Natural killer cell (primary cell): ENCODE results near the gene UBASH3B. TPM values are rescaled to one million over a fixed set of nuclear protein-coding genes. Genes with fewer than 3 reads are reported as not detected.

Experiments used
- ATAC-seq, 3 donors: fragments of 150-1000 bp in 2 of 3; fragments of 200-7000 bp in 1 of 3; cut with Tn5 transposase; 1 replicate in 1 of 3; 2 replicates in 2 of 3; pipeline ENCODE4 v1.10.0; 2021; ENCODE audit warnings: mild to moderate bottlenecking in 2 of 3, moderate library complexity in 2 of 3
- DNase-seq, 2 donors: peaks; one replicate each; pipeline versions ENCODE4 v3.0.0 to v3.0.0-alpha.2; 2013 to 2021; ENCODE audit warnings: mixed read lengths in 1 of 2
- H3K27ac ChIP-seq: one replicate; pipeline ENCODE4 v1.5.1; 2013; ENCODE audit warnings: mild to moderate bottlenecking, low read length
- H3K27me3 ChIP-seq: one replicate; pipeline ENCODE4 v1.6.1; 2013; ENCODE audit warnings: low read length; ENCODE audit not compliant: control insufficient read depth, insufficient read depth
- H3K36me3 ChIP-seq: one replicate; pipeline ENCODE4 v1.6.1; 2013; ENCODE audit warnings: low read length; ENCODE audit not compliant: control insufficient read depth, insufficient read depth
- H3K4me1 ChIP-seq: one replicate; pipeline ENCODE4 v1.6.1; 2013; ENCODE audit warnings: low read length; ENCODE audit not compliant: control insufficient read depth, insufficient read depth
- H3K4me3 ChIP-seq: one replicate; pipeline ENCODE4 v1.5.1; 2013; ENCODE audit warnings: low read length
- H3K9me3 ChIP-seq: one replicate; pipeline ENCODE4 v1.6.1; 2013; ENCODE audit warnings: low read length; ENCODE audit not compliant: control insufficient read depth, insufficient read depth
- H3K27ac Mint-ChIP-seq, 2 donors: one replicate each; pipeline ENCODE4 v1.8.0; 2022; ENCODE audit warnings: mild to moderate bottlenecking in 2 of 2, mixed read lengths in 2 of 2, moderate library complexity in 1 of 2
- H3K27me3 Mint-ChIP-seq, 2 donors: one replicate each; pipeline ENCODE4 v1.8.0; 2022; ENCODE audit warnings: low read depth in 2 of 2, mixed read lengths in 2 of 2
- H3K36me3 Mint-ChIP-seq: one replicate; pipeline ENCODE4 v1.8.0; 2022; ENCODE audit warnings: mixed read lengths
- H3K4me1 Mint-ChIP-seq, 2 donors: one replicate each; pipeline ENCODE4 v1.8.0; 2022; ENCODE audit warnings: mixed read lengths in 2 of 2
- H3K4me3 Mint-ChIP-seq: one replicate; pipeline ENCODE4 v1.8.0; 2022; ENCODE audit warnings: mild to moderate bottlenecking, moderate library complexity, mixed read lengths
- H3K9me3 Mint-ChIP-seq, 2 donors: one replicate each; pipeline ENCODE4 v1.8.0; 2022; ENCODE audit warnings: mixed read lengths in 2 of 2
- CTCF ChIP-seq: fragments of 200-600 bp; IDR thresholded peaks from one replicate; pipeline ENCODE4 v1.8.0; 2022; ENCODE audit warnings: antibody characterized with exemption
- WGBS: methylation state at CpG from one replicate; pipeline ENCODE4 v1.1.7; 2013; ENCODE audit warnings: missing lambda C conversion rate; ENCODE audit not compliant: insufficient coverage; 5-methylcytosine and 5-hydroxymethylcytosine counted together
- intact Hi-C: fragments of 100-400 bp; cut with micrococcal nuclease; formaldehyde crosslinking; loops from one replicate; pipeline ENCODE4 v1.14.2; 2022
- total RNA-seq, 4 donors: library from RNA; stranded (reverse); fragments of 120-200 nt in 1 of 4; gene quantifications; one replicate each; pipeline versions ENCODE4 v1.2.3 to v1.2.4, GENCODE V29; 2013 to 2022

The UBASH3B gene
- total RNA-seq, 3 donors from 2014 or later (not counting 1 experiment from before 2014, with no cell fraction given) = 28.7 to 33.9 (median 33.5) TPM

GRCh38 chr11:122813894-122814270 lies 158.4 kb downstream of the UBASH3B start:
- Histone ChIP-seq H3K9me3 (no peaks in the 10 kb centered on the region), H3K27me3 (no peaks in the 10 kb centered on the region), H3K36me3 (peaks cover 9% of the 10 kb centered on the region), H3K4me1 (peaks cover 3% of the 10 kb centered on the region), H3K27ac (no peak overlapping the region), H3K4me3 (no peak overlapping the region)
- no peak for DNase-seq
- peaks cover 20 to 30% of the 10 kb centered on the region in 2 donors for H3K4me1 Mint-ChIP-seq
- no CpG with 5 or more reads among the region's 1 CpG for WGBS
- no peak for TF ChIP-seq CTCF
- no peaks in the 10 kb centered on the region for H3K9me3 Mint-ChIP-seq
- no peaks in the 10 kb centered on the region for H3K27me3 Mint-ChIP-seq
- no peak overlapping the region for H3K27ac Mint-ChIP-seq
- intact Hi-C loops = loop anchor here (5.0 kb wide), 1 partner anchor 38 kb away; no protein-coding TSS in a partner anchor
- no peaks in the 10 kb centered on the region for H3K36me3 Mint-ChIP-seq
- H3K4me3 Mint-ChIP-seq = no peak overlapping the region
- no peak for ATAC-seq

- H3K4me1 Mint-ChIP-seq = peaks cover 19 to 30% of the 10 kb centered on the region in 2 donors
- H3K4me3 ChIP-seq = no peak overlapping the region
- H3K27me3 Mint-ChIP-seq = no peaks in the 10 kb centered on the region
- no peak overlapping the region for H3K27ac Mint-ChIP-seq
- intact Hi-C loops = loop anchor here (5.0 kb wide), 1 partner anchor 38 kb away; no protein-coding TSS in a partner anchor
- WGBS = 64% methylated on average over 1 of the region's 1 CpG
- no peak overlapping the region for H3K27ac ChIP-seq
- peaks cover 2% of the 10 kb centered on the region for H3K9me3 ChIP-seq
- peaks cover 9% of the 10 kb centered on the region for H3K36me3 ChIP-seq
- ATAC-seq (peak in 1 of 3 donors; percentile 57), DNase-seq (peak in 1 of 2 donors; percentile 45)
- no peaks in the 10 kb centered on the region for H3K27me3 ChIP-seq
- no peaks in the 10 kb centered on the region for H3K36me3 Mint-ChIP-seq
- no peaks in the 10 kb centered on the region for H3K9me3 Mint-ChIP-seq
- H3K4me3 Mint-ChIP-seq = no peak overlapping the region
- no peaks in the 10 kb centered on the region for H3K4me1 ChIP-seq
- no peak for TF ChIP-seq CTCF
Observed at GRCh38 chr11:122814401-122814800, 158.9 kb downstream of the UBASH3B start.

- Histone ChIP-seq H3K4me3 (no peak overlapping the region), H3K27me3 (no peaks in the 10 kb centered on the region), H3K27ac (no peak overlapping the region), H3K4me1 (no peaks in the 10 kb centered on the region), H3K9me3 (peaks cover 2% of the 10 kb centered on the region), H3K36me3 (no peaks in the 10 kb centered on the region)
- Mint-ChIP-seq H3K4me3 (no peak overlapping the region), H3K27me3 (no peaks in the 10 kb centered on the region), H3K4me1 (peaks cover 19 to 25% of the 10 kb centered on the region in 2 donors), H3K36me3 (no peaks in the 10 kb centered on the region), H3K27ac (no peak overlapping the region), H3K9me3 (no peaks in the 10 kb centered on the region)
- no peak for ATAC-seq
- TF ChIP-seq CTCF = no peak
- intact Hi-C loops = no loop called here
- no peak for DNase-seq
- WGBS = 93% methylated on average over 5 of the region's 5 CpGs
Observed at GRCh38 chr11:122815900-122816299, 160.4 kb downstream of the UBASH3B start.
